SIG-M5 treated with dmso at 0.1 percent for 504 hours (cell line): ENCODE measurements around the gene SNAP29.
"Not testable (repeated sequence)": the region's sequence is repeated elsewhere in the genome, so short reads cannot be mapped to it uniquely, and the experiment has no call there.

Experiments
- DNase-seq: peaks from one replicate; lab custom pipeline; 2025; ENCODE audit not compliant: unreplicated experiment; lab: John Stamatoyannopoulos, UW

SNAP29 gene

DNA sequence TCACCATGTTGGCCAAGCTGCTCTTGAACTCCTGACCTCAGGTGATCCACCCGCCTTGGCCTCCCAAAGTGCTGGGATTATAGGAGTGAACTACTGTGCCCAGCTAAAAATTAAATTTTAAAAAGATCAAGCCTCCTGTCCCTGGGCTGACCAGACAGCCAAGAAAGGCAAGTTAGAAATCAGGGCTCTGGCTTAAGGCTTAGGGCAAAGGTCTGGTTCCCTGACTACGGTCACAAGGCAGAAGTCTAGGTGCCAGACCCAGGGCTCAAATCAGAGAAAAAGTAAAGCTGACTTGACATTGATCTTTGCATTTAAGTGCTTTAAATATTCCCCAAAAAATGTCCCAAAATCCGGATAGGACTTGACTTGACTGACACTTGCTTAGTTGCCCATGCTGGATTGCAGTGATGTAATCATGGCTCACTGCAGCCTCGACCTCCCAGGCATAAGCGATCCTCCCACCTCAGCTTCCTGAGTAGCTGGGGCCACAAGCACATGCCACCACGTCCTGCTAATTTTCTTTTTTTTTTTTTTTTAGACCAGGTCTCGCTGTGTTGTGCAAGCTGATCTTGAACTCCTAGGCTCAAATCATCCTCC lies 41.1 kb downstream of the SNAP29 start:
- DNase-seq: no peak

DNA sequence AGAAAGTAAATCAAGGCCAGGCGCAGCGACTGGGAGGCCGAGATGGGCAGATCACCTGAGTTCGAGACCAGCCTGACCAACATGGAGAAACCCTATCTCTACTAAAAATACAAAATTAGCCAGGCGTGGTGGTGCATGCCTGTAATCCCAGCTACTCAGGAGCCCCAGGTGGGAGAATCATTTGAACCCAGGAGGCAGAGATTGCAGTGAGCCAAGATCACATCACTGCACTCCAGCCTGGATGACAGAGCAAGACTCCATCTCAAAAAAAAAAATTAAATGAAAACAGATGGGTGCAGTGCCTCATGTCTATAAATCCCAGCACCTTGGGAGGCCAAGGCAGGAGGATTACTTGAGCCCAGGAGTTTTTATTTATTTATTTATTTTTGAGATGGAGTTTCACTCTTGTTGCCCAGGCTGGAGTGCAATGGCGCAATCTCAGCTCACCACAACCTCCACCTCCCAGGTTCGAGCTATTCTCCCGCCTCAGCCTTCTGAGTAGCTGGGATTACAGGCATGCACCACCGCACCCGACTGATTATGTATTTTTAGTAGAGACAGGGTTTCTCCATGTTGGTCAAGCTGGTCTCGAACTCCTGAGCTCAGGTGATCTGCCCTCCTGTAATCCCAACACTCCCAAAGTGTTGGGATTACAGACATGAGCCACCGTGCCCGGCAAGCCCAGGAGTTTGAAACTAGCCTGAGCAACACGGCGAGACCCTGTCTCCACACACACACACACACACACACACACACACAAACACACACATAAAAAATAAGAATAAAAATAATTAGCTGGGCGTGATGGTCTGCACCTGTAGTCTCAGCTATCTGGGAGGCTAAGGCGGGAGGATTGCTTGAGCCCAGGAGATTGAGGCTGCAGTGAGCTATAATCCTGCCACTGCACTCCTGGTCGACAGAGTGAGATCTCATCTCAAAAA lies 42.6 kb downstream of the SNAP29 start:
- not testable (repeated sequence) for DNase-seq

DNA sequence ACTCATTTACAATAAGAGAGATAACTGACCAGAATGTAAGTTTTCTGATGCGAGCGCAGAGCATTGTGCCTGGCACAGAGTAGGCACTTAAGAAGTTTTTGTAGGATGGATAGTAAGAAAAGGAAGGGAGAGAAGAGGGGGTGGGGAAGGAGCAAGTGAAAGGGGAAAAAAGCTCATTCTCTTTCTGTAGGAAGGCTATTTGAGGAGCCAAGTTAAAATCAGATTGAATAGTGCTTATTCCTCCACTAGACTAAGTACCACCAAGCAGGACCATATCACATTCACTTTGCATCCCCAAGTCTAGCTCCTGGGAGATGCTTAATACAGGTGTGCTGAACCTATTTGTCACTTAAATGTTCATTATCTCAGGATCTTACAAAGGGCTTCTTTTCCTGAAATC lies 44.3 kb downstream of the SNAP29 start:
- no peak for DNase-seq

- DNase-seq: peak; percentile 91
Observed at GRCh38 chr22:20904008-20904979, 45.5 kb downstream of the SNAP29 start.

DNA sequence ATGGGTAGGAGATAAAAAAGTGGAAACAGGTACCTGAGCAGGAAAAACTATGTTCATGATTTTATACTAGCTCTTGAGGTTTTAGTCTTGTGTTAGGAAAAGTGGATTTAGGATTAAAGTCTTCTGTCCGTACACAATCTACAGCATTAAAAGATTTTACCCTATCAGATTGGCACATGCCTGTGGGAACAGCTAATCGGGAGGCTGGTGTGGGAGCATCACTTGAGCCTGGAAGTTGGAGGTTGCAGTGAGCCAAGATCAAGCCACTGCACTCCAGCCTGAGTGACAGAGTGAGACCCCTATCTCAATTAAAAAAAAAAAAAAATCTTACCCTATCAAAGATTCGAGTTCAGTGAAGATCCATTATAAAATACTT lies 46.2 kb downstream of the SNAP29 start:
- no peak for DNase-seq

DNA sequence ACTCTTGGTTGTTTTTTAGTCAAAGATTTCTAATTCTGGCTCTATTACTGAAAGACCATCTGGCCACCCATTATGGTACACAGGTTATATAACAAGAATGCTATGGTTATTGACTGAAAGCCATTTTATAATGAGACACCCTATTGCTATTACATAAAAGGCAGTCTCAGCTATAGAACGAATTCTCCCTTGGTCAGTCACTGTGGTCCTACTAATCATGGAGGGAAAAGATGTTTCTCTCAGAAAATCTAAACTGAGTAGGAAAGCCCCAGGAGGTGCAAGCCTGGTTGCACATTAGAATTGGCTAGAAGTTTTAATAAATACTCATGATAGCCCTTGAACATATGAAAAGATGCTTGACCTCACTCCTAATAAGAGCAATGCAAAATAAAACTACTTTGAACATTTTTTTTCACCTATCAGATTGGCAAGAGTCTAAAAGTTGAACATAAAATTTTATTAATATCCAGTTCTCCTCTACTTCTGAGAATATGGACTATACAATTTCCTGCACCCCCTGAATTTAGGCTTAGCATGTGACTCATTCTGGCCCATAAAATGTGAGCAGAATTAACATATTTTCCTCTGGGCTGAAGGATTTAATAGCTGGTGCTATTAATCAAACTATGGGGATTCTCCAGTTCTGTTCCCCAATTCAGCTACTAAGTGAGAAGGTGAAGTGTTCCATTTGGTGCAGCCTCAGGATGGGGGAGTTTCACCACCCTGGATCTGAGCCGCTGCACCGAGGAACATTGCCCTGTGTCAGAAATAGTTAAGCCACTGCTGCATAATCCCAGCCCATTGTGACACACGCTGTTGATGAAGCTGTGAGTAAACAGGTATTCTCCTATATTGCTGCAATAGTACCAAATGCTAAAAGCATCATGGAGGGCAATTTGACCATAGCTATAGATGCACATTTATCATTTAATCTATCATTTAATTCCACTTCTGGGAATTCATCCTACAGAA lies 46.9 kb downstream of the SNAP29 start:
- DNase-seq: peak; percentile 20

DNA sequence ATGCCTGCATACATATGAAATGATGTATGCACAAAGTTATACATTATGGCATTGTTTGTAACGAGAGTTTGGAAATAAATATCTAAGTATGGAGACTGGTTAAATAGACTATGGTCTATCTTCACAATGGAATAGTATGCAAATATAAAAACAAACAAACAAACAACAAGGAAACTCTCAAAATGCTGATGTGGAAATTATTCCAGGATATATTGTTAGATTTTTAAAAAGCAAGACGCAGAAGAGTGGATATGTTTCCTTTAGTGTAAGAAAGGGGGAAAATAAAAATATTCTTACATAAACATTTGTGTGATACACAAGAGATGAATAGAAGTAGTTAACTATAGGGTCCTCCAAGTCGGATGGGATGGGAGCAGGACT lies 47.6 kb downstream of the SNAP29 start:
- DNase-seq: no peak

DNA sequence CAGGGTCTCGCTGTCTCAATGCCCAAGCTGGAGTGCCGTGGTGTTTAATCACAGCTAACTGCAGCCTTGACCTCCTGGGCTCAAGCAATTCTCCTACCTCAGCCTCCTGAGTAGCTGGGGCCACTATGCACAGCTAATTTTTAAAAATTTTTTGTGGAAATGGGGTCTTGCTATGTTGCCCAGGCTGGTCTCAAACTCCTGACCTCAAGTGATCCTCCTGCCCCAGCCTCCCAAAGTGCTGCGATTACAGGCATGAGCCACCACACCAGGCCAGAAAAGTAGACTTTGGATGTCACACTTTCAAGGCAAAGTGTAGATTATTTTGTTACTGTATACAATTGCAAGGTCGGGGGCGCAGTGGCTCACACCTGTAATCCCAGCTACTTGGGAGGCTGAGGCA lies 49.9 kb downstream of the SNAP29 start:
- not testable (repeated sequence) for DNase-seq

- no peak for DNase-seq
Observed at GRCh38 chr22:20909543-20910303, 50.9 kb downstream of the SNAP29 start.

GRCh38 chr22:20912494-20912893 lies 53.7 kb downstream of the SNAP29 start:
- no peak for DNase-seq

GRCh38 chr22:20916916-20917810 lies 58.4 kb downstream of the SNAP29 start, which contains the start of gene CRKL:
Gene CRKL (plus strand): TSS chr22:20917407. CDS start chr22:20917935, 528 bp downstream.
- peak; percentile 95 for DNase-seq

GRCh38 chr22:20918663-20919218 lies 59.9 kb downstream of the SNAP29 start:
- no peak for DNase-seq

- no peak for DNase-seq
Observed at GRCh38 chr22:20919718-20920117, 60.9 kb downstream of the SNAP29 start.

- no peak for DNase-seq
Observed at GRCh38 chr22:20920881-20921203, 62.0 kb downstream of the SNAP29 start.

- DNase-seq: no peak
Observed at GRCh38 chr22:20922141-20922751, 63.4 kb downstream of the SNAP29 start.

DNA sequence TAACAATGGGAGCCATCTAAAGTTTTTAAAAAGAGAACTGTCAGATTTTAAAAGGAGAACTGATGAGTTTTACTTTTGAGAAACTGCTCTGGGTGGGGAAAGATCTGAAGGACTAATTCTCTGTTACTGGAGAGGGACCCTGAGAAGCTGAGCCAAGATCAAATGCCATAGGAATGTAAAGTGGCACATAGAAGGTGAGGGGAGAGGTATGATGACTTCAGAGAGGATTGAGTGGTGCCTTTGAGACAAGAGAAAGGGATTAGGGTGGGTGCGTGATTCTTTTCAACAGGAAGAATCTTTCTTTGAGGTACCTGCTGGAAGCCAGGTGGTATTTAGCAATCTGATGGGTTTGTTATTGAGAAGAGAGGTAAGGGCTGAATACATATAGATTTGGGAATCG lies 67.4 kb downstream of the SNAP29 start:
- DNase-seq: no peak

GRCh38 chr22:20927940-20928572 lies 69.2 kb downstream of the SNAP29 start:
- no peak for DNase-seq
